VCaP (cell line): ENCODE results near the gene PHF21A.

Experiments used
- H3K27ac ChIP-seq: fragments of 450-650 bp; 2 replicates; pipeline ENCODE4 v1.5.1; 2017
- TF ChIP-seq, protein P1 (sequence below): fragments of 450-650 bp; conservative IDR thresholded peaks from 2 replicates; pipeline ENCODE4 v1.5.1; 2017; ENCODE audit warnings: mild to moderate bottlenecking, moderate library complexity

The PHF21A gene

DNA sequence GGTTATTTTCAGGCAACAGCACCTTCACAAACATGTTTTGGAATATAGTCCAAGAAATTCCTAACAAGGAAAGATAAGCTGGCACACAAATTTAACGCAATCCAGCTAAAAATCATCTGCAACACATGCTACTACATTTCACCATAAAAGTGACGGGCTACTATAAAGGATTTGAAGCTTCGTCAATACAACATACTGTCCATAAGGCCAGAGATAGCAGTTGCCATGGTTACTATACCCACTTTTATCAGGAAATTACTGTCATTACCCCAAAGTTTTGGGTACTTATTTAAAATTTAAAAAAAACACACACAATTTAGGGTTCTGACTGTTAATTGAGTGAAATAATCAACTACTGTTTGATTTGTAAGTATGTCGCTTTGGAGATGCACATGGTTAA, 6.9 kb downstream of the PHF21A start:
- no peak overlapping the region for H3K27ac ChIP-seq
- TF ChIP-seq, protein P1, sequence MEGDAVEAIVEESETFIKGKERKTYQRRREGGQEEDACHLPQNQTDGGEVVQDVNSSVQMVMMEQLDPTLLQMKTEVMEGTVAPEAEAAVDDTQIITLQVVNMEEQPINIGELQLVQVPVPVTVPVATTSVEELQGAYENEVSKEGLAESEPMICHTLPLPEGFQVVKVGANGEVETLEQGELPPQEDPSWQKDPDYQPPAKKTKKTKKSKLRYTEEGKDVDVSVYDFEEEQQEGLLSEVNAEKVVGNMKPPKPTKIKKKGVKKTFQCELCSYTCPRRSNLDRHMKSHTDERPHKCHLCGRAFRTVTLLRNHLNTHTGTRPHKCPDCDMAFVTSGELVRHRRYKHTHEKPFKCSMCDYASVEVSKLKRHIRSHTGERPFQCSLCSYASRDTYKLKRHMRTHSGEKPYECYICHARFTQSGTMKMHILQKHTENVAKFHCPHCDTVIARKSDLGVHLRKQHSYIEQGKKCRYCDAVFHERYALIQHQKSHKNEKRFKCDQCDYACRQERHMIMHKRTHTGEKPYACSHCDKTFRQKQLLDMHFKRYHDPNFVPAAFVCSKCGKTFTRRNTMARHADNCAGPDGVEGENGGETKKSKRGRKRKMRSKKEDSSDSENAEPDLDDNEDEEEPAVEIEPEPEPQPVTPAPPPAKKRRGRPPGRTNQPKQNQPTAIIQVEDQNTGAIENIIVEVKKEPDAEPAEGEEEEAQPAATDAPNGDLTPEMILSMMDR = no peak

DNA sequence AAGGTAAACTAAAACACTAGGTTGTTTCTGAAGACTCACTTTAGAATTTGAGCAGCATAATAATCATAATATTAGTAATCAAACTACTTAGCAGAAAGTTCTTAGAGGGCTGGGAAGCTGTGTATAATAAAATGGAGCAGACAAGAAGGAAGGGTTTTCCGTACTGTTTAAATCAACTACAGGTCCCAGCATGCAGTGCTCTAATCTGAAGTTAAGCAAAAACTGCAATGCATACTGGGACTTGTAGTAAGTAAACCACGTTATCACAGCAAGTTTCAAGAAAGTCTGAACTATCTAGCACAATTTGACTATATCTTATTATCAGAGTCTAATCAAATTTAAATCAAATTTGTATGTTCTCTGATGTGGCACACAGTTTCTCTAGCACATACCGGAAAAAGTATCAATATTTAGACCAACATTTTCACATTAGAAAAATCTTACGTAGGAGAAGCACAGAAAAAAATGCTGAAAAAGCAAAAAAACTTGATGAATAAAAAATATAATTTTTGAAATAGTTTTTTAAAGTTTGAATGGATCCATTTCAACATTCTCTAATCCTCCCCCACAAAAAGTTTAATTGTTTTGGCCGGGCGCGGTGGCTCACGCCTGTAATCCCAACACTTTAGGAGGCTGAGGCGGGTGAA, 8.2 kb downstream of the PHF21A start:
- TF ChIP-seq, protein P1 = no peak
- H3K27ac ChIP-seq = no peak overlapping the region

DNA sequence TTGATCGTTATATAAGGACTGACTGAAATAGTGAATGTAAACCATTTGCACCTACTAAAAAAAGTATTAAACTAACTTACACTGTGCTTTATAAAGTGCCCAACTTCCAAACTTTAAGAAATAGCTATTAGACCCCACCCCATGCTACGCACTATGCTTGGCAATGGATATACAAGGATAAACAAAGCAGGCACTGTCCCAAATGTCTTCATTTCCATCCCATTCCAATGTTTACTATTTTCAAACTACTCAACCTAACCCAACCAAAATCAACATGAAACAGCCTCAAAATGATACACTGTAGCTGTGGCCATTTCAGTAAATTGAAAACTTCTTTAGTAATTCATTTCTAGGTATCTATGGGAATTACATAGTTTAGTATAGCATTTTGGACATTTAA, 12.5 kb downstream of the PHF21A start:
- TF ChIP-seq, protein P1 = no peak
- no peak overlapping the region for H3K27ac ChIP-seq

DNA sequence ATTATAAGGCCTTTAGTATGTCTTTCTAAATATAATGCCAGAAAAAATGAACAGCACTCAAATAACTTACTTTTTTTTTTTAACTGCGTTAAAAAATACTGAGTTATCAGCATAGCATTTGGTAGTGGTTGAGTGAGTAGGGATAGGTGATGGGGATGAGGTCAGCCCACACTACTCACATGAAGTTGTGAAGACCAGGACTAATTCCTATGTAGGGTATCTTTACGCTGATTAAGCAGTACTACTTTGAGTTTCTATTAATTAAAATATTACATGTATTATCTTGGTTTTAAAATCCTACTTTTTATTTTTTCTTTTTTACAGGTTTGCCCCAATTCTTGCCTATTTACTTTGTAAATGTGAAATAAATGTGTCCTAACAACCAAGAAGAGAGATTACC, 13.5 kb downstream of the PHF21A start:
- TF ChIP-seq, protein P1 = no peak
- H3K27ac ChIP-seq = no peak overlapping the region

DNA sequence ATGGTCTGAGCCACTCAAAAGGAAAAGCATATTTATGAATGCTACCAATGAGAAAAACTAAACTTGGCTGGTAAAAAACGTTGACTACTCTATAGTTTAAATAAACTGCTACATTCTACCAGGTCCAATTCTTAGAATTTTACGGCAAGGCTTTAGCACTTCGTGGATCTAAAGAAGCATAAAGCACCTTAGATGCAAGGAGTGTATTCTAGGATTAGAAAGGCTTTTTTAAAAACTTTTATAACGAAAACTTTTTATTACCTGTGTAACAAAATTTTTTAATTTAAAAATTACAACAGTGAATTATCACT, 13.9 kb downstream of the PHF21A start:
- TF ChIP-seq, protein P1 = no peak

DNA sequence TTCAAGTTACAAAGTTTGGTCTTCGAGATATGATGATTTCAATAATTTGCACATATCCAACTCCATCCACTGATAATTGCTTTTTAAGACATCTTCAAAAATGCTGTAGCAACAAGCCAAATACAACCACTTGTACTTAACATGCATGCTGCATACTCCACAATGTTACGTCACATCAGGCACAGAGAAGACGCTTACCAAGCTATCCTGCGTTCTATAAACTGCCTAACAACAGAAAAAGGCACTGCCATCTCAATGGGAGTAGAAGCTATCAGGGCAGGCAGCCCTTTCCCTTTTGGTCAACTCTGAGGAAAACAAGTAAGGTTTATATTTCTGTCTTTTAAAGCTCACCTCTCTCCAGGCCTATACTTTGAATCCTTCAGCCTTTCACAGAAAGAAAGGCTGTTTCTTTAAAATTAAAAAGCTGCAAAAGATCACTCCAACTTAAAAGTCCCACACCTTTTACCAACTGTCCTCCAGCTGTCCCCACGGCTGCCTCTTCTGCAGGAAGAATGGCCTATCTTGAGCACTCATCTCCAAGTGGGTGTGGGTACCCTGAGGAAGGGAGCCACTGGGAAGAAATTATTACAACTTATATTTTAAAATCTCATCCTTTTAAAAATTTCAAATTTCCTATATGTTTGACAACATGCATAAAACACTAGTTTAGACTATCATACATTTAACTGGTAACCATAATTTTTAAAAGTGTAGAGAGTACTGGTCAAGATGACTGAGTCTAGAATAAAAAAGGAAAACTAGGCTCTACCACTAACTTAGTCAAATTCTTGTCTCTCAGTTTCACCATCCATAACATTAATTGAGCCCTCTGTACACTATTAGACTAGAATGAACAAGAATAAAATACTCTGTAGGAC, 14.5 kb downstream of the PHF21A start:
- TF ChIP-seq, protein P1 = no peak
- no peak overlapping the region for H3K27ac ChIP-seq

More for the DNA sequence above, 13.9 kb downstream of the PHF21A start:
- no peak overlapping the region for H3K27ac ChIP-seq

DNA sequence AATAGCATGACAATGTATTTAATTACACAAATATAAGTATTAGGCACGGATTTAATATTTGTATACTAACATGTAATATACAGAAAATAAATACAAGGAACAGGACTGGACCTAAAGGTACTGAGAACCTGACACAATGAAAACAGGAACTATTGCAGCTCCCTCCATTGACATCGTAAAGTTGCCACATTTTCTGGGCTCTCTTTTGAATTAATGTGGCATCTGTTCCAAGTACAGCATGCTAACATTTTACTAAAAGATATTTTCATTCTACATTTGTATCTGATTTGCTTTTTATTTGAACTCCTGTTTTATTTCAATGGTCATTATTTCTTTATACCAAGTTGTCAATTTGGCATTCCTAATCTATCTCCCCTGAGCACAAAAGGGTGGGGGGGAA, 15.3 kb downstream of the PHF21A start:
- no peak overlapping the region for H3K27ac ChIP-seq
- TF ChIP-seq, protein P1 = no peak
